Mammary epithelial cell (primary cell): Measurements from ENCODE around the gene ANKRD9.

Experiments used
- EZH2 ChIP-seq: IDR thresholded peaks from 2 replicates; pipeline ENCODE4 v1.6.1; 2012; ENCODE audit warnings: low read length, inconsistent platforms, borderline replicate concordance
- TF ChIP-seq, protein P1 (sequence below), 2 donors: IDR thresholded peaks in 1 of 2; conservative IDR thresholded peaks in 1 of 2; 2 replicates each; pipeline ENCODE4 v1.5.1; 2011 to 2012; ENCODE audit warnings: inconsistent platforms in 2 of 2, low read length in 2 of 2, mild to moderate bottlenecking in 2 of 2, control low read depth in 1 of 2, low read depth in 1 of 2; ENCODE audit not compliant: insufficient read depth in 1 of 2; ENCODE audit errors: extremely low read depth in 1 of 2

GRCh38 chr14:102491366-102491765, 18.2 kb downstream of the ANKRD9 start:
- TF ChIP-seq, protein P1, sequence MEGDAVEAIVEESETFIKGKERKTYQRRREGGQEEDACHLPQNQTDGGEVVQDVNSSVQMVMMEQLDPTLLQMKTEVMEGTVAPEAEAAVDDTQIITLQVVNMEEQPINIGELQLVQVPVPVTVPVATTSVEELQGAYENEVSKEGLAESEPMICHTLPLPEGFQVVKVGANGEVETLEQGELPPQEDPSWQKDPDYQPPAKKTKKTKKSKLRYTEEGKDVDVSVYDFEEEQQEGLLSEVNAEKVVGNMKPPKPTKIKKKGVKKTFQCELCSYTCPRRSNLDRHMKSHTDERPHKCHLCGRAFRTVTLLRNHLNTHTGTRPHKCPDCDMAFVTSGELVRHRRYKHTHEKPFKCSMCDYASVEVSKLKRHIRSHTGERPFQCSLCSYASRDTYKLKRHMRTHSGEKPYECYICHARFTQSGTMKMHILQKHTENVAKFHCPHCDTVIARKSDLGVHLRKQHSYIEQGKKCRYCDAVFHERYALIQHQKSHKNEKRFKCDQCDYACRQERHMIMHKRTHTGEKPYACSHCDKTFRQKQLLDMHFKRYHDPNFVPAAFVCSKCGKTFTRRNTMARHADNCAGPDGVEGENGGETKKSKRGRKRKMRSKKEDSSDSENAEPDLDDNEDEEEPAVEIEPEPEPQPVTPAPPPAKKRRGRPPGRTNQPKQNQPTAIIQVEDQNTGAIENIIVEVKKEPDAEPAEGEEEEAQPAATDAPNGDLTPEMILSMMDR (conservative IDR thresholded peaks at IDR 0.05 in 1 of 2, IDR thresholded peaks at IDR 0.05 in 1 of 2; ENCODE audit: extremely low read depth in 1 of 2, insufficient read depth in 1 of 2, low read depth in 1 of 2, low read length in 2 of 2), result no peak
- TF ChIP-seq EZH2, result no peak
